ENCODE measurements around the gene UBE2L3.

Gene UBE2L3

DNA sequence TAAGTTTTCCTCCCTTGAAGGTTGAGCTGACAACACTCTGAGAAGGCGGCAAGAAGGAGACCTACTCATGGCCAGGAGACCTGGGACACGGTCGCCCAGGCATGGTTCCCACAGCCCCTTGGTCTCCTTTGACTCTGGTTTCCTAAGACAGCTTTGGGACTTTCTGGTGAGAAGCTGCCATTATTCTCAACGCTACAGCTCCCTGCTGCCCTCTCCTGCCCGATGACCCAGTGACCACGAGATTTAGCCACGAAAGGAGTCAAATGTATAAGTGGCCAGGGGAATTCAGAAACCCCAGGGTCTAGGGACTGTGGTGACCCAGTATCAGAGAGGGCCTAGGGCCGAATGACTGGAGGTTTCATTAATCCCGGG, 73.9 kb downstream of the UBE2L3 start:
- no peak for DNase-seq
- peak overlapping the region; percentile 16 to 96; a peak in 3 of 4 replicates for H3K4me3 ChIP-seq (ENCODE audit: low read depth in 1 of 2, low read length in 2 of 2)
- H2AFZ ChIP-seq (ENCODE audit: low read depth, low read length): peak overlapping the region; percentile 77
- H3K4me2 ChIP-seq (ENCODE audit: insufficient read depth, low read length): peak overlapping the region; percentile 80
- H3K27ac ChIP-seq (ENCODE audit: low read length): peak overlapping the region; percentile 75
- H3K9ac ChIP-seq (ENCODE audit: low read depth, low read length): peak overlapping the region; percentile 94
- no peak for TF ChIP-seq EZH2 (IDR thresholded peaks at IDR 0.05; ENCODE audit: borderline replicate concordance, low read depth, low read length, severe bottlenecking)
- TF ChIP-seq CTCF (IDR thresholded peaks at IDR 0.05; ENCODE audit: borderline replicate concordance, extremely low read depth, low read length, poor library complexity, severe bottlenecking): no peak
- ATAC-seq (ENCODE audit: insufficient read depth, low read depth): no peak
- no peaks in the 10 kb centered on the region for H3K27me3 ChIP-seq (ENCODE audit: insufficient read depth, low read length, poor library complexity)
- no peaks in the 10 kb centered on the region for H3K9me3 ChIP-seq (ENCODE audit: insufficient read depth, low read length, severe bottlenecking)
- peaks cover 25% of the 10 kb centered on the region for H3K36me3 ChIP-seq (ENCODE audit: insufficient read depth, low read length)
- H3K4me1 ChIP-seq (ENCODE audit: insufficient read depth, low read length): peaks cover 36% of the 10 kb centered on the region
- peaks cover 13% of the 10 kb centered on the region for H4K20me1 ChIP-seq (ENCODE audit: insufficient read depth, low read length)
- peaks cover 25% of the 10 kb centered on the region for H3K79me2 ChIP-seq (ENCODE audit: insufficient read depth, low read length)

DNA sequence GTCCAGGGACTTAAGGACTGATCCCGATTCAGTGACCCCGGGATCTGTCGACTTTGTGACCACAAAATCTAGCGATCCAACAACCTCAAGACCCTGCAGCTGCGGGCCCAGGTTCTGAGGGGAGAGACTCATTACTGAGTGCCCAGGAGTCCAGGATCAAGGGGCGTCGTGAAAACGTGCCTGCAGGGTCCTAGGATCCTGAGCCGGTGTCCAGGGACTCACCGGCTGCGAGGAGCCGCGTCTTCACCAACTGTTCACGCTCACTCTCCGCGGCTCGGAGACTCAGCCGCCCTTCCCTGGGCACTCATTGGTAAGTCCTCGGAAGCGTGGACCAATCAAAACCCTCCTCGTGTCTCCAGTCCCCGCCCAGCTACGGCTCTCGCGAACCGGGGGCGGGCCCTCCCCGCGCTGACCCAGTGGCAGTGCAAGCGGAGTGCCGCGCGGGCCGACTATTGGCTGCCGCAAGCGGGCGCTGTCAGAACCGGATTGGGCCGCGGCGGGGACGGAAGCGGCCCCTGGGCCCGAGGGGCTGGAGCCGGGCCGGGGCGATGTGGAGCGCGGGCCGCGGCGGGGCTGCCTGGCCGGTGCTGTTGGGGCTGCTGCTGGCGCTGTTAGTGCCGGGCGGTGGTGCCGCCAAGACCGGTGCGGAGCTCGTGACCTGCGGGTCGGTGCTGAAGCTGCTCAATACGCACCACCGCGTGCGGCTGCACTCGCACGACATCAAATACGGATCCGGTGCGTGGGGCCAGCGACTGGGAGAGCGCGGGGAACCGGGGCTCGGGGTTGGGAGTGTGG, 74.5 kb downstream of the UBE2L3 start, which contains the start of gene SDF2L1:
SDF2L1 (plus strand) TSS at position 514 of the 795 bp plus-strand sequence; CDS start at position 549, 35 bp downstream.
- Histone ChIP-seq H3K4me3 (ENCODE audit: low read depth in 1 of 2, low read length in 2 of 2) (peak within 1 kb of the TSS; percentile 89 to 96), H3K9ac (ENCODE audit: low read depth, low read length) (peak within 1 kb of the TSS; percentile 94), H3K79me2 (ENCODE audit: insufficient read depth, low read length) (peaks cover 28% of the 10 kb centered on the region), H3K36me3 (ENCODE audit: insufficient read depth, low read length) (peaks cover 29% of the 10 kb centered on the region), H3K9me3 (ENCODE audit: insufficient read depth, low read length, severe bottlenecking) (no peaks in the 10 kb centered on the region), H3K27ac (ENCODE audit: low read length) (peak within 1 kb of the TSS; percentile 93), H3K4me2 (ENCODE audit: insufficient read depth, low read length) (peak within 1 kb of the TSS; percentile 80), H3K27me3 (ENCODE audit: insufficient read depth, low read length, poor library complexity) (no peaks in the 10 kb centered on the region), H4K20me1 (ENCODE audit: insufficient read depth, low read length) (peaks cover 15% of the 10 kb centered on the region), H2AFZ (ENCODE audit: low read depth, low read length) (peak within 1 kb of the TSS; percentile 91), H3K4me1 (ENCODE audit: insufficient read depth, low read length) (peaks cover 42% of the 10 kb centered on the region)
- DNase-seq: peak; percentile 99
- peak; percentile 94 for ATAC-seq (ENCODE audit: insufficient read depth, low read depth)
- TF ChIP-seq CTCF (IDR thresholded peaks at IDR 0.05; ENCODE audit: borderline replicate concordance, extremely low read depth, low read length, poor library complexity, severe bottlenecking) (peak; percentile 3), EZH2 (IDR thresholded peaks at IDR 0.05; ENCODE audit: borderline replicate concordance, low read depth, low read length, severe bottlenecking) (no peak)

- no peaks in the 10 kb centered on the region for H3K9me3 ChIP-seq (ENCODE audit: insufficient read depth, low read length, severe bottlenecking)
- DNase-seq: peak; percentile 77
- peak overlapping the region; percentile 89 to 96 for H3K4me3 ChIP-seq (ENCODE audit: low read depth in 1 of 2, low read length in 2 of 2)
- H3K36me3 ChIP-seq (ENCODE audit: insufficient read depth, low read length): peaks cover 34% of the 10 kb centered on the region
- H3K4me1 ChIP-seq (ENCODE audit: insufficient read depth, low read length): peaks cover 45% of the 10 kb centered on the region
- no peaks in the 10 kb centered on the region for H3K27me3 ChIP-seq (ENCODE audit: insufficient read depth, low read length, poor library complexity)
- TF ChIP-seq CTCF (IDR thresholded peaks at IDR 0.05; ENCODE audit: borderline replicate concordance, extremely low read depth, low read length, poor library complexity, severe bottlenecking) (peak; percentile 84), EZH2 (IDR thresholded peaks at IDR 0.05; ENCODE audit: borderline replicate concordance, low read depth, low read length, severe bottlenecking) (no peak)
- H3K4me2 ChIP-seq (ENCODE audit: insufficient read depth, low read length): peak overlapping the region; percentile 80
- H4K20me1 ChIP-seq (ENCODE audit: insufficient read depth, low read length): peaks cover 15% of the 10 kb centered on the region
- peak overlapping the region; percentile 91 for H2AFZ ChIP-seq (ENCODE audit: low read depth, low read length)
- ATAC-seq (ENCODE audit: insufficient read depth, low read depth): peak; percentile 34
- H3K79me2 ChIP-seq (ENCODE audit: insufficient read depth, low read length): peaks cover 31% of the 10 kb centered on the region
- H3K27ac ChIP-seq (ENCODE audit: low read length): peak overlapping the region; percentile 93
- H3K9ac ChIP-seq (ENCODE audit: low read depth, low read length): peak overlapping the region; percentile 94
These were observed 75.3 kb downstream of the UBE2L3 start for GRCh38 chr22:21642584-21643448.
